ENCODE measurements around the gene PIGN. TPM values are rescaled to one million over a fixed set of nuclear protein-coding genes. Genes with fewer than 3 reads are reported as not detected.

PIGN gene
- total RNA-seq, 2 donors from 2014 or later, result 22.6 to 28.7 TPM

- ATAC-seq (no peak), DNase-seq (no peak)
- H3K27ac ChIP-seq, result no peak overlapping the region
- intact Hi-C loops (cut with DNase I), result no loop called here
- WGBS, 2 donors, result 55 to 70% methylated on average over 1 of the region's 1 CpG
- no peaks in the 10 kb centered on the region for H3K4me1 ChIP-seq
- H3K9me3 ChIP-seq, result no peaks in the 10 kb centered on the region
- no peaks in the 10 kb centered on the region for H3K36me3 ChIP-seq (replicated peaks in 1 of 2; ENCODE audit: insufficient read depth in 1 of 2, low read depth in 2 of 2)
- H3K27me3 ChIP-seq, result no peaks in the 10 kb centered on the region
- H3K4me3 ChIP-seq, result no peak overlapping the region
- TF ChIP-seq CTCF (IDR thresholded peaks at IDR 0.05), result no peak
- no peak for TF ChIP-seq POLR2A (IDR thresholded peaks at IDR 0.05)
Measured at GRCh38 chr18:62214790-62215189, 27.9 kb upstream of the PIGN start.

- DNase-seq (no peak), ATAC-seq (no peak)
- Histone ChIP-seq H3K36me3 (replicated peaks in 1 of 2; ENCODE audit: insufficient read depth in 1 of 2, low read depth in 2 of 2) (no peaks in the 10 kb centered on the region), H3K27me3 (no peaks in the 10 kb centered on the region), H3K4me1 (no peaks in the 10 kb centered on the region), H3K4me3 (no peak overlapping the region), H3K27ac (no peak overlapping the region), H3K9me3 (no peaks in the 10 kb centered on the region)
- no peak for TF ChIP-seq CTCF (IDR thresholded peaks at IDR 0.05)
- TF ChIP-seq POLR2A (IDR thresholded peaks at IDR 0.05), result no peak
- intact Hi-C loops (cut with DNase I), result no loop called here
Measured at GRCh38 chr18:62211325-62211828, 24.5 kb upstream of the PIGN start.

- 96 to 100% methylated on average over 1 of the region's 1 CpG for WGBS, 2 donors
- Histone ChIP-seq H3K27me3 (no peaks in the 10 kb centered on the region), H3K36me3 (replicated peaks in 1 of 2; ENCODE audit: insufficient read depth in 1 of 2, low read depth in 2 of 2) (no peaks in the 10 kb centered on the region), H3K4me3 (no peak overlapping the region), H3K4me1 (no peaks in the 10 kb centered on the region), H3K27ac (no peak overlapping the region), H3K9me3 (no peaks in the 10 kb centered on the region)
- DNase-seq (no peak), ATAC-seq (no peak)
- intact Hi-C loops (cut with DNase I), result no loop called here
- TF ChIP-seq CTCF (IDR thresholded peaks at IDR 0.05) (no peak), POLR2A (IDR thresholded peaks at IDR 0.05) (no peak)
Measured at GRCh38 chr18:62210138-62210537, 23.3 kb upstream of the PIGN start.

- intact Hi-C loops (cut with DNase I), result no loop called here
- TF ChIP-seq POLR2A (IDR thresholded peaks at IDR 0.05) (no peak), CTCF (IDR thresholded peaks at IDR 0.05) (no peak)
Measured at GRCh38 chr18:62209046-62209445, 22.2 kb upstream of the PIGN start.

GRCh38 chr18:62206593-62206992, 19.7 kb upstream of the PIGN start:
- intact Hi-C loops (cut with DNase I), result no loop called here

More at GRCh38 chr18:62209046-62209445, 22.2 kb upstream of the PIGN start:
- H3K4me1 ChIP-seq, result no peaks in the 10 kb centered on the region
- DNase-seq (no peak), ATAC-seq (no peak)
- no peaks in the 10 kb centered on the region for H3K9me3 ChIP-seq
- no peaks in the 10 kb centered on the region for H3K36me3 ChIP-seq (replicated peaks in 1 of 2; ENCODE audit: insufficient read depth in 1 of 2, low read depth in 2 of 2)
- H3K27ac ChIP-seq, result no peak overlapping the region
- H3K4me3 ChIP-seq, result no peak overlapping the region
- no peaks in the 10 kb centered on the region for H3K27me3 ChIP-seq

More at GRCh38 chr18:62206593-62206992, 19.7 kb upstream of the PIGN start:
- Histone ChIP-seq H3K36me3 (replicated peaks in 1 of 2; ENCODE audit: insufficient read depth in 1 of 2, low read depth in 2 of 2) (no peaks in the 10 kb centered on the region), H3K4me3 (no peak overlapping the region), H3K9me3 (no peaks in the 10 kb centered on the region), H3K27me3 (no peaks in the 10 kb centered on the region), H3K4me1 (peaks cover 11% of the 10 kb centered on the region), H3K27ac (no peak overlapping the region)
- no peak for DNase-seq
- ATAC-seq, result no peak
- TF ChIP-seq CTCF (IDR thresholded peaks at IDR 0.05) (no peak), POLR2A (IDR thresholded peaks at IDR 0.05) (no peak)
- WGBS, 2 donors, result 90 to 91% methylated on average over 4 of the region's 4 CpGs
